Upper lobe of right lung (tissue), 1 donor: ENCODE data around the gene KCNJ9. TPM values are rescaled to one million over a fixed set of nuclear protein-coding genes. Genes with fewer than 3 reads are reported as not detected.
A peak's percentile ranks its signal among the peaks of the same experiment; 100 is the strongest.
"Not testable (repeated sequence)": the region's sequence is repeated elsewhere in the genome, so short reads cannot be mapped to it uniquely, and the experiment has no call there.

ENCODE experiments used
- ATAC-seq: fragments of 200-7000 bp; cut with Tn5 transposase; one replicate; pipeline ENCODE4 v1.9.1; 2020; ENCODE audit warnings: mild to moderate bottlenecking, moderate library complexity
- DNase-seq: peaks from one replicate; pipeline ENCODE4 v3.0.0-alpha.2; 2020
- H3K27ac ChIP-seq: fragments of 200-600 bp; one replicate; pipeline ENCODE4 v1.8.0; 2022
- H3K27me3 ChIP-seq: fragments of 200-600 bp; one replicate; pipeline ENCODE4 v1.8.0; 2022; ENCODE audit warnings: mild to moderate bottlenecking
- H3K36me3 ChIP-seq: fragments of 200-600 bp; one replicate; pipeline ENCODE4 v1.8.0; 2022
- H3K4me1 ChIP-seq: fragments of 200-600 bp; one replicate; pipeline ENCODE4 v1.8.0; 2022
- H3K4me3 ChIP-seq: fragments of 200-600 bp; one replicate; pipeline ENCODE4 v1.8.0; 2022; ENCODE audit warnings: mild to moderate bottlenecking
- H3K9me3 ChIP-seq: fragments of 200-600 bp; one replicate; pipeline ENCODE4 v1.8.0; 2022
- intact Hi-C: fragments of 100-400 bp; cut with DNase I; formaldehyde crosslinking; loops from one replicate; pipeline ENCODE4 v1.11.0; 2022
- total RNA-seq: library from RNA; stranded (reverse); fragmentation: NEBNext Ultra II Directional; extraction: Animal tissue kit (Norgen Biotek cat#: 25700); gene quantifications from one replicate; pipeline ENCODE4 v1.2.1, GENCODE V29; 2021
- TF ChIP-seq, protein P1 (sequence below): fragments of 200-600 bp; IDR thresholded peaks from one replicate; pipeline ENCODE4 v1.8.0; 2022; ENCODE audit warnings: antibody characterized with exemption
- donor health status: DM: no; HTN: yes; CAD: no; lungs with severe emphysema.

KCNJ9 gene
- total RNA-seq, 1 donor from 2014 or later: not detected

- no peaks in the 10 kb centered on the region for H3K4me1 ChIP-seq
- no peaks in the 10 kb centered on the region for H3K36me3 ChIP-seq
- ATAC-seq (peak; percentile 53), DNase-seq (no peak)
- TF ChIP-seq, protein P1, sequence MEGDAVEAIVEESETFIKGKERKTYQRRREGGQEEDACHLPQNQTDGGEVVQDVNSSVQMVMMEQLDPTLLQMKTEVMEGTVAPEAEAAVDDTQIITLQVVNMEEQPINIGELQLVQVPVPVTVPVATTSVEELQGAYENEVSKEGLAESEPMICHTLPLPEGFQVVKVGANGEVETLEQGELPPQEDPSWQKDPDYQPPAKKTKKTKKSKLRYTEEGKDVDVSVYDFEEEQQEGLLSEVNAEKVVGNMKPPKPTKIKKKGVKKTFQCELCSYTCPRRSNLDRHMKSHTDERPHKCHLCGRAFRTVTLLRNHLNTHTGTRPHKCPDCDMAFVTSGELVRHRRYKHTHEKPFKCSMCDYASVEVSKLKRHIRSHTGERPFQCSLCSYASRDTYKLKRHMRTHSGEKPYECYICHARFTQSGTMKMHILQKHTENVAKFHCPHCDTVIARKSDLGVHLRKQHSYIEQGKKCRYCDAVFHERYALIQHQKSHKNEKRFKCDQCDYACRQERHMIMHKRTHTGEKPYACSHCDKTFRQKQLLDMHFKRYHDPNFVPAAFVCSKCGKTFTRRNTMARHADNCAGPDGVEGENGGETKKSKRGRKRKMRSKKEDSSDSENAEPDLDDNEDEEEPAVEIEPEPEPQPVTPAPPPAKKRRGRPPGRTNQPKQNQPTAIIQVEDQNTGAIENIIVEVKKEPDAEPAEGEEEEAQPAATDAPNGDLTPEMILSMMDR: peak; percentile 56
- H3K9me3 ChIP-seq: no peaks in the 10 kb centered on the region
- no peak overlapping the region for H3K27ac ChIP-seq
- no peak overlapping the region for H3K4me3 ChIP-seq
- H3K27me3 ChIP-seq: no peaks in the 10 kb centered on the region
- intact Hi-C loops: no loop called here
These were observed 27.7 kb downstream of the KCNJ9 start for GRCh38 chr1:160108888-160109662.

DNA sequence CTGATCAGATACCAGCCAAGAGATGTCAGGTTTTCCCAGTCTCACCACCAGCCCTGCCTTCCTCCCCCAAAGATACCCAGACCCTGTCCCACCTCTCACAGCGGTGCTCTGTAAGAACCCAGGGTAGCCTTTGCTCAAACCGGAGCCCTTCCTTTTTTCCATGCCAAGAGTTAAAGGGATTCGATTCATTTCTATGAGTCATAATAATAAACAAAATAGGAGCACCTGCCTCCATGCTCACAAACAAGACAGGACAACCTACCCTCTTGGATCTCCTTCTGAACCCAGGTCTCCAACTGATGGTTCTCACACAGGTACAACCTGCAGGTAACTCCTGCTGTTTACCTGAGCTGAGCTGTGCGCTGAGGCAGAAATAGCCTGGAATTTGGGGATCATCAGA is 28.3 kb downstream of the KCNJ9 start:
- intact Hi-C loops: no loop called here
- H3K36me3 ChIP-seq: no peaks in the 10 kb centered on the region
- TF ChIP-seq, protein P1: no peak

DNA sequence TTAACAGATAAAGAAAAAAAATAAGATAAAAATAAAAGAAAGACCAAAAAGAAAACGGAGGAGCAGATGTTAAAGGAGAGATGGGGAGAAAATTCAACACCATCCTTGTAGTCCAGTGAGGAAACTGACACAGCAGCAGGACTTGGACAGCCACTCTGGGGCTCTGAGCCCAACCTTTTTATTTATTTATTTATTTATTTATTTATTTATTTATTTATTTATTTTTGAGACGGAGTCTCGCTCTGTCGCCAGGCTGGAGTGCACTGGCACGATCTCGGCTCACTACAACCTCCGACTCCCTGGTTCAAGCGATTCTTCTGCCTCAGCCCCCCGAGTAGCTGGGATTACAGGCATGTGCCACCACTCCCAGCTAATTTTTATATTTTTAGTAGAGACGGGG is 30.1 kb downstream of the KCNJ9 start:
- DNase-seq, ATAC-seq, H3K4me1 ChIP-seq, H3K4me3 ChIP-seq, H3K9me3 ChIP-seq, H3K27ac ChIP-seq, H3K27me3 ChIP-seq, intact Hi-C loops, H3K36me3 ChIP-seq: not testable (repeated sequence)

More for the DNA sequence above, 28.3 kb downstream of the KCNJ9 start:
- no peak for DNase-seq
- ATAC-seq: no peak
- no peaks in the 10 kb centered on the region for H3K9me3 ChIP-seq
- no peaks in the 10 kb centered on the region for H3K4me1 ChIP-seq
- H3K27me3 ChIP-seq: no peaks in the 10 kb centered on the region
- no peak overlapping the region for H3K27ac ChIP-seq
- H3K4me3 ChIP-seq: no peak overlapping the region

GRCh38 chr1:160112357-160112756 is 31.0 kb downstream of the KCNJ9 start:
- TF ChIP-seq, protein P1: no peak
- no peaks in the 10 kb centered on the region for H3K9me3 ChIP-seq
- DNase-seq (no peak), ATAC-seq (no peak)
- intact Hi-C loops: no loop called here
- H3K27me3 ChIP-seq: no peaks in the 10 kb centered on the region
- H3K4me3 ChIP-seq: no peak overlapping the region
- no peaks in the 10 kb centered on the region for H3K4me1 ChIP-seq
- no peaks in the 10 kb centered on the region for H3K36me3 ChIP-seq
- H3K27ac ChIP-seq: no peak overlapping the region

DNA sequence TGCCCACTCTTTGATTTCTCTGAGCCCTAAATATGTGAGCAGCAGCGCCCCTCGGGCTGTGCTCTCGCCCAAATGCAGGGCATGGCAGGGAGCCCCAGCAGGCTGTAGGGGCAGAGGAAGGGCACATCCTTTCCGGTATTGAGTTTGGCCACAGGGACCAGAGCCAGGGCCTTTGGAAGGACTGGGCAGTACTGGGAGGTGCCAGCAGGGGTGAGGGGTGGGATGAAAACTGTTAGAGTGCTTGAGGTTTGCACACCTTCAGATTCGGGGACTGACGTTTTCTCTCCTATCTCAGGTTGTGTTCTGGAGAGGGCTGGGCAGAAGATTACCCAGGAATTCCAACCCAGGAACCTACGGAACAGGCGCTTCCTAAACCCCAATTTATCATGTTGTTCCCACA is 32.1 kb downstream of the KCNJ9 start:
- no peak for DNase-seq
- no peak for ATAC-seq
- H3K9me3 ChIP-seq: no peaks in the 10 kb centered on the region
- TF ChIP-seq, protein P1: no peak
- intact Hi-C loops: no loop called here
- H3K36me3 ChIP-seq: no peaks in the 10 kb centered on the region
- H3K4me1 ChIP-seq: no peaks in the 10 kb centered on the region
- no peaks in the 10 kb centered on the region for H3K27me3 ChIP-seq
- H3K4me3 ChIP-seq: no peak overlapping the region
- no peak overlapping the region for H3K27ac ChIP-seq

DNA sequence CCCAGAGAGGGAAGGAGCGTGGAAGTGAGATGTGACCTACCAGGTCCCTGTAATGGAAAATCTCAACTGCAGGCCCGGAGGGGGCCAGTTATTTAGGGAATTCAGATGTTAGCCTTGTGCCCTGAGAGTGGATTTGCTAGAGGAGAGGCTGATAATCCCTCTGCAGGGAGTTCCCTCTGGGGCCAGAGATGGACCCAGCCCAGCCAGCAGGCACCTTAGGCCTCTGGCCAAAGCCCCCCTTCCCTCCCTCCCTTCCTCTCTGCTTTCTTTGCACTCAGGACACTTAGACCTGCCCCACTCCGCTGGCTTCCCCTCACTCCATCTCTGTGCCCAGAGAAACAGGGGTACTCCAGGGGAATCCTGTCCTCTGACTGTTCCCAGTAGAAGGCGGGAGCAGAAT is 32.7 kb downstream of the KCNJ9 start:
- Histone ChIP-seq H3K27me3 (no peaks in the 10 kb centered on the region), H3K4me3 (no peak overlapping the region), H3K4me1 (no peaks in the 10 kb centered on the region), H3K9me3 (no peaks in the 10 kb centered on the region), H3K36me3 (no peaks in the 10 kb centered on the region), H3K27ac (no peak overlapping the region)
- no peak for ATAC-seq
- TF ChIP-seq, protein P1: no peak
- intact Hi-C loops: no loop called here
- no peak for DNase-seq
